PC-3 (cell line): ENCODE measurements around the gene DMD. TPM values are rescaled to one million over a fixed set of nuclear protein-coding genes. Genes with fewer than 3 reads are reported as not detected.

Experiments
- ATAC-seq: fragments of 200-7000 bp; cut with Tn5 transposase; 2 replicates; pipeline ENCODE4 v1.9.1; 2020; ENCODE audit warnings: mild to moderate bottlenecking, moderate library complexity
- BruUV-seq: library from RNA; stranded (reverse); fragments of 400-500 nt; replicated peaks from 2 replicates; lab custom pipeline; 2021; lab: Mats Ljungman, UMichigan
- CTCF ChIA-PET: fragments of 300-600 bp; sonication (Branson Sonifier 250); formaldehyde crosslinking; loops from one replicate; lab custom pipeline; 2022; ENCODE audit warnings: antibody characterized with exemption; lab: Charles Lee
- POLR2A ChIA-PET: fragments of 300-600 bp; sonication (Branson Sonifier 250); formaldehyde crosslinking; loops from one replicate; lab custom pipeline; 2022; ENCODE audit warnings: antibody characterized with exemption; ENCODE audit not compliant: unreplicated experiment; lab: Charles Lee
- DNase-seq: peaks from one replicate; pipeline ENCODE4 v3.0.0-alpha.2; 2015
- H2AFZ ChIP-seq: fragments of 300-600 bp; sonication (generic); 2 replicates; pipeline ENCODE4 v1.6.0; 2016; ENCODE audit warnings: antibody characterized with exemption, low read length
- H3F3A ChIP-seq: fragments of 300-600 bp; sonication (generic); one replicate; pipeline ENCODE4 v1.6.0; 2017; ENCODE audit warnings: antibody characterized with exemption, low read length, control low read depth, mild to moderate bottlenecking; ENCODE audit not compliant: unreplicated experiment
- H3K27ac ChIP-seq: fragments of 300-600 bp; sonication (generic); 2 replicates; pipeline ENCODE4 v1.5.1; 2016; ENCODE audit warnings: mild to moderate bottlenecking, low read length
- H3K27me3 ChIP-seq: fragments of 300-600 bp; sonication (generic); 2 replicates; pipeline ENCODE4 v1.6.1; 2016; ENCODE audit warnings: low read length, mixed read lengths
- H3K36me3 ChIP-seq: fragments of 300-600 bp; sonication (generic); 2 replicates; pipeline ENCODE4 v1.6.1; 2016; ENCODE audit warnings: low read depth, mixed run types, low read length, mixed read lengths
- H3K4me1 ChIP-seq: fragments of 300-600 bp; sonication (generic); 2 replicates; pipeline ENCODE4 v1.5.1; 2016; ENCODE audit warnings: low read length; ENCODE audit not compliant: insufficient read depth
- H3K4me2 ChIP-seq: fragments of 300-600 bp; sonication (generic); 2 replicates; pipeline ENCODE4 v1.6.0; 2016; ENCODE audit warnings: low read length
- H3K4me3 ChIP-seq: fragments of 300-600 bp; sonication (generic); 2 replicates; pipeline ENCODE4 v1.5.1; 2016; ENCODE audit warnings: mild to moderate bottlenecking, low read length, mixed read lengths
- H3K79me2 ChIP-seq: fragments of 300-600 bp; sonication (generic); 2 replicates; pipeline ENCODE4 v1.6.1; 2017; ENCODE audit warnings: low read length, mixed read lengths
- H3K9ac ChIP-seq: fragments of 300-600 bp; sonication (generic); 2 replicates; pipeline ENCODE4 v1.6.0; 2016; ENCODE audit warnings: mild to moderate bottlenecking, low read length
- H3K9me2 ChIP-seq: fragments of 300-600 bp; sonication (generic); replicated peaks from 2 replicates; pipeline ENCODE4 v1.6.1; 2016; ENCODE audit warnings: mixed run types, low read length, mixed read lengths
- H3K9me3 ChIP-seq: fragments of 300-600 bp; sonication (generic); 2 replicates; pipeline ENCODE4 v1.6.1; 2016; ENCODE audit warnings: low read length, mixed read lengths
- H4K20me1 ChIP-seq: fragments of 300-600 bp; sonication (generic); 2 replicates; pipeline ENCODE4 v1.6.1; 2016; ENCODE audit warnings: low read length, mixed read lengths
- EZH2 ChIP-seq: fragments of 300-600 bp; sonication (generic); IDR thresholded peaks from one replicate; pipeline ENCODE4 v1.6.1; 2017; ENCODE audit warnings: antibody characterized with exemption, mild to moderate bottlenecking, low read length; ENCODE audit not compliant: unreplicated experiment
- EZH2phosphoT487 ChIP-seq: fragments of 300-600 bp; sonication (generic); IDR thresholded peaks from 2 replicates; pipeline ENCODE4 v1.6.1; 2018; ENCODE audit warnings: mild to moderate bottlenecking, antibody characterized with exemption, low read length, borderline replicate concordance
- intact Hi-C: fragments of 100-400 bp; cut with micrococcal nuclease; formaldehyde crosslinking; loops from 2 replicates; pipeline ENCODE4 v1.9.0; 2023
- total RNA-seq: library from RNA; depleted of rRNA; stranded (reverse); fragments of >200 nt; gene quantifications from 2 replicates; pipeline ENCODE4 v1.2.3, GENCODE V29; 2014
- TF ChIP-seq, protein P1 (sequence below): fragments of 300-600 bp; sonication (generic); conservative IDR thresholded peaks from 2 replicates; pipeline ENCODE4 v1.5.1; 2017; ENCODE audit warnings: antibody characterized with exemption, low read depth, mild to moderate bottlenecking, low read length

Gene DMD
- total RNA-seq, 1 experiment from 2014 or later = not detected

DNA sequence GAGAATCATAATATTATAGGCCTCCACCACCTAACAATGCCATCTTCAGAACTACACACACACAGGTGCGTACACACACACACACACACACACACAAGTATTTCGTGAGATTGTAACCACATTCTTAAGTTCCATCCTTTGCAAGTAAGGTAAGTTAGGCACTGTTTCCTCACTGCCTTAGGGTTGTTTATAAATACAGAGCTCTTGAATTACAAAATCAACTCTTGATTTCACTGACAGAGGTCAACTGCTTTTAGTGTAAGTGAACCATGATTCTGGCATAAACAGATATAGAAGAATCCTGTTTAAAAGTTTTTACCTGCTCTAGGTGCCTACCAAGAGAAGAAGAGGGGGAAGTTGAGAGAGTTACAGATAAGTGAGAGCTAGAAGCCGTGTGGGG is 166.1 kb downstream of the DMD start:
- no peak overlapping the region for H3K27ac ChIP-seq
- H3F3A ChIP-seq = no peaks in the 10 kb centered on the region
- H3K4me3 ChIP-seq = no peak overlapping the region
- no peak overlapping the region for H3K4me2 ChIP-seq
- ATAC-seq = no peak
- no peaks in the 10 kb centered on the region for H3K79me2 ChIP-seq
- ChIA-PET CTCF (no interaction called here), POLR2A (no interaction called here)
- DNase-seq = no peak
- H3K9me2 ChIP-seq = no peaks in the 10 kb centered on the region
- no TSS peak for BruUV-seq
- H2AFZ ChIP-seq = no peak overlapping the region
- H3K4me1 ChIP-seq = no peaks in the 10 kb centered on the region
- no peak overlapping the region for H3K9ac ChIP-seq
- 0 out of 2 replicates have a peak, but pooled peaks cover 3% of the 10 kb centered on the region for H3K9me3 ChIP-seq
- TF ChIP-seq EZH2 (no peak), EZH2phosphoT487 (no peak)
- TF ChIP-seq, protein P1, sequence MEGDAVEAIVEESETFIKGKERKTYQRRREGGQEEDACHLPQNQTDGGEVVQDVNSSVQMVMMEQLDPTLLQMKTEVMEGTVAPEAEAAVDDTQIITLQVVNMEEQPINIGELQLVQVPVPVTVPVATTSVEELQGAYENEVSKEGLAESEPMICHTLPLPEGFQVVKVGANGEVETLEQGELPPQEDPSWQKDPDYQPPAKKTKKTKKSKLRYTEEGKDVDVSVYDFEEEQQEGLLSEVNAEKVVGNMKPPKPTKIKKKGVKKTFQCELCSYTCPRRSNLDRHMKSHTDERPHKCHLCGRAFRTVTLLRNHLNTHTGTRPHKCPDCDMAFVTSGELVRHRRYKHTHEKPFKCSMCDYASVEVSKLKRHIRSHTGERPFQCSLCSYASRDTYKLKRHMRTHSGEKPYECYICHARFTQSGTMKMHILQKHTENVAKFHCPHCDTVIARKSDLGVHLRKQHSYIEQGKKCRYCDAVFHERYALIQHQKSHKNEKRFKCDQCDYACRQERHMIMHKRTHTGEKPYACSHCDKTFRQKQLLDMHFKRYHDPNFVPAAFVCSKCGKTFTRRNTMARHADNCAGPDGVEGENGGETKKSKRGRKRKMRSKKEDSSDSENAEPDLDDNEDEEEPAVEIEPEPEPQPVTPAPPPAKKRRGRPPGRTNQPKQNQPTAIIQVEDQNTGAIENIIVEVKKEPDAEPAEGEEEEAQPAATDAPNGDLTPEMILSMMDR = no peak
- no peaks in the 10 kb centered on the region for H4K20me1 ChIP-seq
- no peaks in the 10 kb centered on the region for H3K36me3 ChIP-seq
- no peaks in the 10 kb centered on the region for H3K27me3 ChIP-seq
- intact Hi-C loops = no loop called here

DNA sequence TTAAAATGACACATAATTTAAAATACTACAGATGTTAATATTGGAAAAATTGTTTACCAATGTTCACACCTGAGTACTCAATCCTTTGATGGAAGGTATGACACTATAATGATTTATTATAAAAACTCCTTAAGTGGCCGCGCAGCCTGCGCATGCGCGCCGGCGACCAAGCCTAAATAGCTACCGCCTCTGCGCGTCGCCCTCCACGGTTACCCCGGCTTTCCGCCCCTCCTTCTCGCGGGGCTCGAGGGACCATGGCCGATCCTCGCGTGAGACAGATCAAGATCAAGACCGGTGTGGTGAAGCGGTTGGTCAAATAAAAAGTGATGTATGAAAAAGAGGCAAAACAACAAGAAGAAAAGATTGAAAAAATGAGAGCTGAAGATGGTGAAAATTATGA is 170.2 kb downstream of the DMD start:
- Histone ChIP-seq H3K27me3 (no peaks in the 10 kb centered on the region), H3K36me3 (no peaks in the 10 kb centered on the region), H3K27ac (no peak overlapping the region), H3K9ac (no peak overlapping the region), H3K79me2 (no peaks in the 10 kb centered on the region), H3K4me2 (no peak overlapping the region), H3K9me3 (0 out of 2 replicates have a peak, but pooled peaks cover 3% of the 10 kb centered on the region), H3K4me3 (no peak overlapping the region), H3K4me1 (no peaks in the 10 kb centered on the region), H3K9me2 (no peaks in the 10 kb centered on the region), H2AFZ (no peak overlapping the region), H3F3A (no peaks in the 10 kb centered on the region), H4K20me1 (no peaks in the 10 kb centered on the region)
- no TSS peak for BruUV-seq
- ChIA-PET POLR2A (no interaction called here), CTCF (no interaction called here)
- intact Hi-C loops = no loop called here
- no peak for ATAC-seq
- TF ChIP-seq EZH2phosphoT487 (no peak), EZH2 (no peak)
- TF ChIP-seq, protein P1 = no peak
- no peak for DNase-seq

DNA sequence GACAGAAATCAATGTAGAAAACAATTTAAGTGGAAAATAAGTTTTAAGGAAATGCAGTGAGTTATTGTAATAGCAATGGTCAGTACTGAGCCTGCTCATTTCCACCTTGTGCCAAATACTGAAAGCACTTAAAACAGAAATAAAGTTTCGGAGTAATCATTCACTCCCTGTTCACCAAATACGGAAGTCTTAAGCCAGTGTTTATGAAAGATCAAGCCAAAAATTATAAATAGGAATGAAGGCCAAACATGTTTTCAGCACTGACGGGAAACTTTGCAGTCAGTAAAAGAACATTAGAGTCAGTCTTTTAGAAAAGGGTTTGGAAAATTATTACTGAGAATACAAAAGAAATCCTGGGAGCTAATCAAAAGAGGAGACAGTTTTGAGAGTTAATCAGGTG is 178.6 kb downstream of the DMD start:
- ATAC-seq = no peak
- Histone ChIP-seq H3K4me3 (no peak overlapping the region), H3K27me3 (no peaks in the 10 kb centered on the region), H3K9ac (no peak overlapping the region), H3K27ac (no peak overlapping the region), H3K9me2 (no peaks in the 10 kb centered on the region), H3K36me3 (no peaks in the 10 kb centered on the region), H3K4me2 (no peak overlapping the region), H3F3A (no peaks in the 10 kb centered on the region), H3K79me2 (no peaks in the 10 kb centered on the region), H4K20me1 (no peaks in the 10 kb centered on the region), H2AFZ (no peak overlapping the region), H3K9me3 (no peaks in the 10 kb centered on the region), H3K4me1 (no peaks in the 10 kb centered on the region)
- CTCF ChIA-PET = no interaction called here
- TF ChIP-seq, protein P1 = no peak
- no peak for TF ChIP-seq EZH2phosphoT487
- TF ChIP-seq EZH2 = no peak
- no peak for DNase-seq
- POLR2A ChIA-PET = no interaction called here
- BruUV-seq = no TSS peak
- intact Hi-C loops = no loop called here
